HG03060 (cell line): Measurements from ENCODE around the gene APP.

ENCODE experiments used
- ATAC-seq: cut with Tn5 transposase; IDR thresholded peaks from one replicate; pipeline ENCODE4 v1.9.1; 2021; ENCODE audit warnings: low read depth, moderate number of reproducible peaks; ENCODE audit not compliant: unreplicated experiment

APP gene

GRCh38 chr21:26130249-26130881, 40.2 kb downstream of the APP start:
- ATAC-seq = no peak

DNA sequence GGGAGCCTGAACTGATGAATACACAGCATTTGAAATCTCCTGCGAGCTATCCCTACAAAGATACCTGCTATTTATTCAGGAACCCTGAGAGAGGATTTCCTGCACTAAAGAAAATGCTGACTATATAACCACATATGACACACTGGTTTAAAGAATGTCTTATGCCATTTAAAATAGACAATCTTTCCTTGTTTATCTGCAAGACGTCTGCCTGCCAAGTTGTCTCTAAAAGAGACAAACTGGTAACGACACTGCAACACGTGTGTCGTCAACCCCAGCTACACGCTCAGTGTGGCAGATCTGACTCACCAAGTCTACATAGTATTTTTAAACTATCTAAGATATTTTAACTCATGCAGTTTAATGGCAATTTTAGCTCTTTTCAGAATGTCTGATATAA, 42.7 kb downstream of the APP start:
- no peak for ATAC-seq

GRCh38 chr21:26127073-26127814, 43.3 kb downstream of the APP start:
- no peak for ATAC-seq

DNA sequence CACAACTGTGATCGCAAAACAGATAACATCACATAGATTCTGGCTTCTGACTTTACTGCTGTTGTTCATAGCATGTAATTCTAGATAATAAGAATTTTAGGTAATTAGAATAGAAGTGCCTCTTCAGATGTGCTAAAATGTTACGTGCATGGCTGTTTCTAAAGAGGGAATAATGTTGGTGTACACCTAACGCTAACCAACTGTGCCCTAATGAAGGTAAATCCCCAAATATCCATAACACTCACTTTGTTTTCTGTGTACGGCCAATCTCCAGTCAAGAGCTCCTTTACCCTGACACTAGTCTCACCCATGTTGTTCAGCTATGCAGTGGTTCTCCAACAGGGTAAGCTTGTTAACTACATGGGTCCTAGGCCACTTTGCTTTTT, 44.4 kb downstream of the APP start:
- no peak for ATAC-seq

- no peak for ATAC-seq
Measured at GRCh38 chr21:26125433-26126167, 45.0 kb downstream of the APP start.

GRCh38 chr21:26124896-26125295, 45.7 kb downstream of the APP start:
- ATAC-seq = no peak

DNA sequence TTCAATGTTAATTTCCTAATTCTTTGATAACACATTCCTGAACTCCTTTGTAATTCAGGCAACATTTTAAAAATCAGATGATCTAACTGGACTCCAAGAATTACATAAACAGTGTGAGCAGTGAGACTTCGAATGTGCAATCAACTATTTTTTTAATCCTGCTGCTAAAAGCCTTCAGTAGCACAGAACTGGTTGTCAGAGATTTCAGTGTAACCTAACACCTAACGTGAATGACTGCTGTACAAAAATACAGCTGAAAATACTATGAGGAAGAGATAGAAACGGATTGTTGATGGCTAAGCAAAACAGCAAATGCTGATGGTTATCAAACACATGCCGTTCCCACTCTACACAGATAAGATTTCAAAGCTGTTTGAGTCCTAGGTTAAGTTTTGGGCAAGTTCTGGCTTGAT, 46.1 kb downstream of the APP start:
- no peak for ATAC-seq

GRCh38 chr21:26123012-26123411, 47.6 kb downstream of the APP start:
- no peak for ATAC-seq

DNA sequence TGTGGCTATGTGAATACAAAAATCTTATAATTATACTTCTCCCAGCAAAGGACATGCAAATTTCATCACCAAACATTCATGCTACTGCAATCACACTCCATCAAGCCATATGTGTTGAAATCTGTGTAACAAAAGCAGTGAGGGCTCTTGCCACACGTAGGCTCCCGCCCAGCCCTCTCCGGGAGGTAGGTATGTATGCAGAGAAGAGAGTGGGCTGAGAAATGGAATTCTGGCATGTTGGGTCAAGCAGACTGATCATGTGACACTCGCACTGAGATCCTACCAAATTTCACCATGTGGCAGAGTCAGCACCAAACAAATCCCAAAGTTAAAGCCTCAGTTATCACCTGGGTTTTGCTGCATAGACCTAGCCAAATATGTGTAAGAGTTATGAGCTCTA, 49.7 kb downstream of the APP start:
- ATAC-seq = no peak

GRCh38 chr21:26119906-26120305, 50.7 kb downstream of the APP start:
- no peak for ATAC-seq

DNA sequence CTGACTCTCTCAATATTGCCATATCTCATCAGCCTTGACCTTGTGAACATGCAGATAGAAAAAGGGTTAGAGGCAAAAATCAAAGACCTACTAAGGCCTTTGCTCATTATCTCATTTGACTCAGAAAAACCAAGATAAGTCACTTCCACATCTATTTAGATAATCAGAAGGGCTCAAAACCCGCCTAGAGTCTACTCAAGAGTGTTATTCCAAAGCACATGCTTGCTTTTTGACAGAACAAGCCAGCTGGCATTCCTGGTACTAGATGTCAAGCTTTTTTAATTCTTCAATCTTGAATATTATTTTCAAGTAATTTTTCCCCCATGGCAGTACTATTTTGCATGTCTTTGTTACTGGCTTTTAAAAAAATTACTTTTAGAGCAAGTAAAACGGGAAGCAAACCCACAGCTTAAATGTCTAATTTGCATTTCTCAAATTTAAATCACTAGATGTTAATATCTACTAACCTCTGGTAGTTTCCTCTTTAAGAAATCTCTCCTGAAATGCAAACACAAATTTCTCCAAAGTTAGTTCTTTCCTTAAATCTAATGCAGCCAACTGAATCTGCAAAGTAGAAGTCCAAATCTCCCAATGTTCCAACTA, 51.5 kb downstream of the APP start:
- ATAC-seq = no peak

- no peak for ATAC-seq
Measured at GRCh38 chr21:26117972-26118367, 52.6 kb downstream of the APP start.

DNA sequence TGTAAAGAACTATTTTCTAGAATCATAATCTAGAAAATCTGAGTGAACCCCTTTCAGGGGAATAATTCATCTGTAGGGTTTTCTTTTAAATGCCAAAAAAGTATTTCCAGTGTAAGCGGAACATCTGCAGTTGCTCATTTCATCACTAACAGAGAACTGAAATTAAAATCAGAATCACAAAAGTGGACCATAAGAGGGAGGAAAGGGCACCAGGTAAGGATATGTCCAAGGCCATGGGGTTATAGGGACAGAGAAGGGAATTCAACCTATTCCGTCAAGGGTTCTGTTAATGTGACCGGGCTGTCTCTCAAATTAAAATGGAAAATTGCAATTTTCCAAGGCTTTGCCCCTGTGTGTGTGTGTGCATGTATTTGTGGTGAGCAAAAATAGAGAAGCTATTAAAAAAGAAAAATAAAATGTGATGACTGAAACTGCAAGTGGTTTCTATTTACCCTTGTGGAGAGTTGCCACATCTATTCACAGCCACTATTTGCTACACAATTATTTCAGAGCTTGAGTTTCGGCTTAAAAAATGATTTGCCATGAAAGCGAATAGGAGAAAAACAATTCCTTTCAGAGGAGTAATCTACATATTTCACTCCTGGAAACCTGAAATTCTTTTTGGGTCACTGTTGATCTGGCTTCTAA, 53.1 kb downstream of the APP start:
- ATAC-seq = peak; percentile 38

DNA sequence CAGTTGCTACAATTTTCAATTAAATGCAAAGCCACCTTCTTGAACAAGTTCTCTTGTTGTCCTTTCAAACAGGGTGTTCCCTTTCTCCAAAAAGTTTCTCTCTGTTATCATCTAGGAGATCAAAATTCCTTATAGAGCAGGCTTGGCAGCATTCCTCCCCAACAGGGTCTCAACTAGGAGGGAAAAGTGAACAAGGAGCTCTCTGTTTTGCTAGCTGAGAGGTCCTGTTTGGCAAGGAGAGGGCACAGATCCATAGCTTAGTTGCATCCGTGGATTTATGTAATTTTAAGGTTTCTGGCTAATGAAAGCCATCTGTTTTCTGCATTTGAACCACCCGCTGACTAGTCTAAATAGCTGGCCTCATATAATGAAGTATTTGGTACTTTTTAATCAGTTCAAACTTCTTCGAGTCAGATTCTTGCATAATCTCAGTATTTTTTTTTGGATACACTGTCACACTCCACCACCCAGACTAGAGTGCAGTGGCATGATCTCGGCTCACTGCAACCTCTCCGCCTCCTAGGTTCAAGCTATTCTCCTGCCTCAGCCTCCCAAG, 54.0 kb downstream of the APP start:
- ATAC-seq = no peak

DNA sequence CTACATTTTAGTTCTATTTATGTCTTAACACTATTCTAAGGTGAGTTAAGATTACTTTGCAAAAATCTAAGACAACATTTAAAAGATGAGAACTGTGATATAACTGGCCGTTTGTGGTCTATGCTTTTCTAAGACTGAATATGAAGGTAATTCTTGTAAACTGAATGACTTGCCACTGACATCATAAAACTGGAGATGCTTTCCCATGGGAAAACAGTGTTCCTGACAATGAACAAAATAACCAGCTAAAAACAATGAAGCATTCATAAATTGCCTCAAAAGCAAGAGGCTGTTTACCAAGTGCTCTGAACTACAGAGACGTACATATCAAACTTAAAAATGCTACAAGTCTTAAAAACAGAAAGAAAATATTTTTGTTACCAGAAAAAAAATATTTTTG, 54.7 kb downstream of the APP start:
- ATAC-seq = no peak

DNA sequence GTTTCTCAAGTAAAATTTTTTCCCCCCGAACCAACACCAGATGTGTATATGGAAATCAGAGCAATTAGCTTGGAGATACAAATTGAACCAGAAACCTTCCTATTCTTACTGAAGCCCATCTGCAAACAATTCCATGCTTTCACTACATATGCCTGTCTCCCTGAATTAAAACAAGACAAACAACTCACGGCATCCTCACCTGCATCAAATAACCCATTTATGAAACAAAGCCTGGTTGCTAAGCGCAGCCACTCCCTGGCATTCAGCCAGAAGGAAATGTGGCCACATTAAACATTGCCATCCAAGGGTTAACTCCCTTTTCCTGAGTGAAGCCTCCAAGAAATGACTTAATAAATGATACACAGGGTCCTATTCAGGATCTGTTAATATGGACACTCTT, 55.3 kb downstream of the APP start:
- no peak for ATAC-seq

DNA sequence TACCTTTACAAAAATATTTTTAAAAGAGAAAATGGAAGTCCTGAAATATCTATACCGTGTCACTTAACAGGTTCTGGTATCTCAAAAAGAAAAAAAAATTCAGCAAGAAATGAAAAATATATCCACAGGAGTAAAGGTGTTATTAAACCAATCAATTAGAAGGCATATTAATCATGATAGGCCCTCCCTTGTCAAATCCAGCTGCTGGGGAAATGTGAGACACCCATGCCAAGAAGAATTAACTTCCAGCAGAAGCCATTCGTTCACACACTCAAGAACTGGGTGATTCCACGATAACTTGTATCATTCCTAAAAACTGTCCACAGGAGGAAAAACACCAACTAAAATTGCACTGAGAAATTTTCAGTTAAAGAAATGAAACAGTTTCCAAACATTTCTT, 57.6 kb downstream of the APP start:
- no peak for ATAC-seq

GRCh38 chr21:26112127-26112742, 58.3 kb downstream of the APP start:
- ATAC-seq = no peak

DNA sequence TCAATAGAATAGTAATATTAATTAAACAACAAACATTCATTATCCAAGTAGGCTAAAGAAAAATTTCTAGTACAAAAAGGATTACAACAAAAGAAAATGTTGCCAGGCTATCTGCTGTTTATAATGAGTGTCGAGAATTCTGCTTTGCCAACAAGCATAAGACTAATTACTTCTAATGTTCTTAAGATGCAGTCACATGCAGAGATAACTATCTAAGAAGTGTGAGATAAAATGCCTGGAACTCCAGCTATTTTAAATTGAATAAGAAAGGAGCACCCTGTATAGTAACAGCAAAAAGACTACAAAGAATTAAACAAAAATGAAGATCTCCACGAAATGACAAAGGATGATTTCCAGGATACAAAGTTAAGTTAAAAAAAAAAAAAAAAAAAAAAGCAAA, 59.9 kb downstream of the APP start:
- ATAC-seq = no peak

- no peak for ATAC-seq
Measured at GRCh38 chr21:26107429-26107828, 63.1 kb downstream of the APP start.
